Stimulated activated CD8-positive, alpha-beta memory T cell treated with anti-CD3 and anti-CD28 coated beads, Interleukin-2, amount 100 ng/mL, for 1 hour (primary cell): ENCODE measurements around the gene SRP9.
"Not testable (repeated sequence)": the region's sequence is repeated elsewhere in the genome, so short reads cannot be mapped to it uniquely, and the experiment has no call there.

ENCODE experiments used
- DNase-seq, 2 donors: peaks; one replicate each; pipeline ENCODE4 v3.0.0-alpha.2; 2020; ENCODE audit warnings: low read depth in 2 of 2

SRP9 gene

DNA sequence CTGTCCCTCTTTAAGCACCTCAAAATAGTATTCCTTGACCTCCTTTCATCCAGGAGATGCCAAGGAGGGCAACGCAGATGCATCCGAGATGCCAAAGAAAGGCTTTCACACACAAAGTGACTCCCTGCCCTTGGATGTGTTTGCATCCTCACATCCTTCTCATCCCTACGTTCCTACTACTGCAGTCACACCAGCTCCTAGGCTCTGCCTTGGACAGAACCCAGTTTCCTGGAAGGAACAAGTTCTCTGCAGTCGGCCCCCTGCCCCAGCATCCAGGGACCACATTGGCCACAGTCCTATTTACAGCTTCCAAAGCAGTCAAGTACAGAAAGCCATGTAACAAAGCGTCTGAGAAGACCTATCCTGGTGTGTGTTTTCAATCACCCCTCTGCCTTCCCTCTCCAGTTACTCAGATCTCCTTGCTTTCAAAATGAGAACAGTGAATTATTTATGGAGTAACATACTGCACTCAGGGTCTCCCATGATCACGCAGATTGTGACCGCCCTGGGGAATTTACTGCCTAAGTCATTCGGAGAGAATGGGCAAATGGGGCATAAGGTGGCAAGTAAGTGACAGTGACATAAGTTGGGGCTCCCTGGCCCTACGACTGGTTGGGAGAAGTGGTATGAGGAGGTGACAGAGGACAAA, 21.8 kb upstream of the SRP9 start:
- DNase-seq, result no peak

DNA sequence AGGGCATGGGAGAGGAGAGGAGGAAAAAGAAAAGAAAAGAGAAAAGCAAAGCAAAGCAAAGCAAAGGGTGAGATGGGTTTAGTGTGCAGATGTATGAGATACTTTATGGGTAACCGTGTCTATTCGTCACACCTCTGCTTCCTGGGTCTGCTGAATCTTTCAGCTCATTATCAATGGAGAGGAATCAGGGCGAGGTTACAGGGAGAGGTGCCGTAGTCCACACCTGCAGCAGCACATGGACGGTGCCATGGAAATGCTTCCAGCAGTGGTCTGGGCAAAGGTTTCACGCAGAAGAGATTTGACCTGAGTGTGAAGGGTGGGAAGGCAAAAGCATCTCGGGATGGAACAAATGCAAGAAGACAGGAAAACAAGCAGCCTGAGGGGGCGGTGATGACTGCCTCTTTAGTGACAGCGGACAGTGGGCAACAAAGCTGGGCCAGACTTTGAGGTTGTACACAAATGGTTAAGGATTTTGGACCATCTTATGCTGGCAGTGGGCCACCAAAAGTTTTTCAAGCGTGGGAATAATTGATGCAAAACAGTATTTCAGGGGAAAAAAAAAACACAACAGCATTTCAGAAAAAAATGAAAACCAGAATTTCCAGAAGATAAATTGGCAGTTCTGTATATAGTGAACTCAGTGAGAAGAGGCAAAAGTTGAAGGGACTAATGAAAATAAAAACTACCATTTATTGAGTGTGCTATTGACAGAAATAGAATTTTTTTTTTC, 19.5 kb upstream of the SRP9 start:
- no peak for DNase-seq

DNA sequence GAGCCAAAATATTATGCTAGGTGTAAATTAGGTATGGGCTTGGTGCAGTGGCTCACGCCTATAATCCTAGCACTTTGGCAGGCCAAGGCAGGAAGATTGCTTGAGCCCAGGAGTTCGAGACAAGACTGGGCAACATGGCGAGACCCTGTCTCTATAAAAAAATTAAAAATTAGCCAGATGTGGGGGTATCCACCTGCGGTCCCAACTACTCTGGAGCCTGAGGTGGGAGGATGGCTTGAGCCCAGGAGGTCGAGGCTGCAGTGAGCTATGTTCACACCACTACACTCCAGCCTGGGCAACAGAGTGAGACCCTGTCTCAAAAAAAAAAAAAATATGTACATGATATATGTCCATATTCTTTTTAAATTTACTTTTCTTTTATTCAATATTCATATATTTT, 17.7 kb upstream of the SRP9 start:
- not testable (repeated sequence) for DNase-seq

DNA sequence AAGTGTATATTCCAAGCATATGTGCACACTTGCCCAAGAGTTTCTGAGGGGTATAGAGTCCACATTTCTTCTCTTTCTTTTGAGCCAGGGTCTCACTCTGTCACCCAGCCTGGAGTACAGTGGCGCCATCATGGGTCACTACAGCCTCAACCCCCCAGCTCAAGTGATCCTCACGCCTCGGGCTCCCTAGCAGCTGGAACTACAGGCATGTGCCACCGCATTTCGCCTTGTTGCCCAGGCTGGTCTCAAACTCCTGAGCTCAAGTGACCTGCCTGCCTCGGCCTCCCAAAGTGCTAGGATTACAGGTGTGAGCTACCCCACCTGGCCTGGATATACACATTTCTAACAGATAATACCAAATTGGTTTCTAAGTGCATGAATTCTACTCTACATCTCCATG, 17.1 kb upstream of the SRP9 start:
- no peak for DNase-seq

DNA sequence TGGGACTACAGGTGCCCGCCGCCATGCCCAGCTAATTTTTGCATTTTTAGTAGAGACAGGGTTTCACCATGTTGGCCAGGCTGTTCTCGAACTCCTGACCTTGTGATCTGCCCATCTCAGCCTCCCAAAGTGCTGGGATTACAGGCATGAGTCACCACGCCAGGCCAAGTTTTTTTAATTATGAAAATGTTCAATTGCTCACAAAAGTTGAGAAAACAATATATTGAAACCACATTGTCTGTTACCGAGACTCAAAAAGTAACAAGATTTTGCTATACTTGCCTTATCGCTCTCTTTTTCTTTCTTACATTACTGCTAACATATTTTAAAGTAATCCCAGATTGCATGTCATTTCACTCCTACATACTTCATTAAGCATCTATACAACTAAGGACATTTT, 16.2 kb upstream of the SRP9 start:
- DNase-seq, result not testable (repeated sequence)

DNA sequence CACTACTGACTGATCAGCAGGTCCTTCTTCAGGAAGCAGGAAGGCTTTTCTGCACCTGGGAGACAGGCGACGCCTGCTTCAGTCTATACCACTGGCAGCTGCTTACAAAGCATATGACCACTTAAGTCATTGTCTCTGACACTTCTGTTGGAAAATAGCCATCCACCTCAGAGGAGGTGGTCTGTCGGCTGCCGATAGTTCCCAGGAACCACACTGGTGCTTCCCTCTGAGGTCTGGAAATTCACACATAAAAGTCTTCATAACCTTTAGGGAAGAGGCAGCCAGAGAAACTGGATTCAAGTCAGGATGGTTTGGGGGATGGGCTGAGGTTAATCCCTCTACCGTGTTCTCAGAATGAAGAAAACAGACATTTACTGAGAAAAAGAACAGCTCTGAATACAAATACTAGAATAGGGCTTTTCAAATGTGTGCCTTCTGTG, 15.6 kb upstream of the SRP9 start:
- DNase-seq, result no peak

DNA sequence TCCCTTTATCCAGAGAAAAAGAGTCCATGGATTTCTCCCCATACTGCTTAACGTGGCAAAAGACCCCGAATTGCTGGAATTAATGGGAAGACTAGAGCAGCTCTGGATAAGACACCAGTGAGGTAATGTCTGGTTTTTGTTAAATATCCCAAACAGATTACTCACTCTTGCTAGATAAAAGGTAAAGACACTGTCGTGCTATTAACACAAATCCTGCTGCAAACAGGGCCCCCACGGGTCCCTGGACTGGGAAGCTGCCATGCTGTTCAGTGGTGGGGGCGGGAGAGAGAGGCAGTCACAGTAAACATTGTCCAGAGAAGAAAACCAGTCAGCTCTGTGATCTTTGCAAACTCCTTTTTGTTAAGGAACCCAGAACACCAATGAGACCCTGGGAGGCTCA, 15.2 kb upstream of the SRP9 start:
- no peak for DNase-seq

DNA sequence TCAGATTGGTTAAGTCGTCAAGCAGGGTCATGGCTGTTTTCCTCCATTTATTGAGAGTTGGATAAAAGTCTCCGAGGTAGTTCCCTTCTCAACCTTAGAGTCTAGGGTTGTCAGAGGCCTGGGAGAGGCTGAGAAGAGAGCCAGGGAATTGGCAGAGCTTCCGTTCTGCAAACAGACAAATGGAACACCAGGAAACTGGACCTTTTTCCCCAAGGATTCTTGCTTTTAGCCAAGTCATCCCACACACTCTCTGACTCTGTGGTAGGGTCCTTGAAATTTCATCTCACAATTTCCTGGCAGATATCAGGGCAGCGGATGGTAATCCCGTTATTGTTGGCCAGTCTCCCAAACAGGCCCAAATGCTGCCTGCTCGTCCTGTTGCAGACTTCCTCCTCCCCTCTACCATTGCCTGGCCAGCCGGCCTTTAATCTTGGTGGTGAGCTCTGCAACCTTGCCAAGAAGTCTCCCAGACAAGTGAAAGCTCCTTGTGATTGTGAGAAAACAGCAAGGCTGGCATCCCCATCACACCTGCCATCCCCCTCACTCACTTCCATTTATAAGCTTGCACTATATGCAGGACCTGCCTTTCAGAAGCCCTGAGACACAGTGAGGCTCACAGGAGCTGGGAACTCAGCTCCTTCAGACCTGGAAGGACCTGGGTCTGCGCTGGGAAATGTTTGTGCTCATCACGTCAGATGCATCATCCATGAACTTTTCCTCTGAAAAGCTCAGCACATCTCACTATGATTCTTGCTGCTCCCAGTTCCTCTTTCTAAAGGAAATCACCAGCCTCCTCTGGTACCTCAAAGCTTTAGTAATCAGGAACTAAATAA, 13.7 kb upstream of the SRP9 start:
- no peak for DNase-seq

DNA sequence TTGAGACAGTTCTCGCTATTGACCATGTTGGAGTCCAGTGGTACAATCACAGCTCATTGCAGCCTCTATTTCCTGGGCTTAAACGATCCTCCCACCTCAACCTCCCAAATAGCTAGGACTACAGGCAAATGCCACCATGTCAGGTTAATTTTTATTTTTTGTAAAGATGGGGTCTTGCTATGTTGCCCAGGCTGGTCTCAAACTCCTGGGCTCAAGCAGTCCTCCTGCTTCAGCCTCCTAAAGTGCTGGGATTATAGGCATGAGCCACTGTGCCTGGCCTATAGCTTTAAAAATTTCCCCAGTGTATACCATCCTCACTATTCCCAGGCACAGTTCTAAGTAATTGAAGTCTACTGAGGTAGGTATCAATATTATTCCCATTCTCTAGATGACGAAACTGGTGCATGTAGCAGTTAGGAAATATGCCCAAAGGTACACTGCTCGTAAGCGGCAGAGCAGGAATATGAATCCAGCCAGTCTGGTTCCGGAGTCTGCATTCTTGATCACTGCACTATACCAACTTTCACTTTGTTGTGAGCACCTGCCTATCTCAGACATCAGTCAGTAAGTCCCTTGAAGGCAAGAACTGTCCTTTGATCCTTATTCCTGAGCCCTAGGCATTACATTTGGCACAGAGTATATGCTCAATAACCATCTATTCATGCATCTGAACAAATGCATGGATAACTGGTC, 11.5 kb upstream of the SRP9 start:
- no peak for DNase-seq

DNA sequence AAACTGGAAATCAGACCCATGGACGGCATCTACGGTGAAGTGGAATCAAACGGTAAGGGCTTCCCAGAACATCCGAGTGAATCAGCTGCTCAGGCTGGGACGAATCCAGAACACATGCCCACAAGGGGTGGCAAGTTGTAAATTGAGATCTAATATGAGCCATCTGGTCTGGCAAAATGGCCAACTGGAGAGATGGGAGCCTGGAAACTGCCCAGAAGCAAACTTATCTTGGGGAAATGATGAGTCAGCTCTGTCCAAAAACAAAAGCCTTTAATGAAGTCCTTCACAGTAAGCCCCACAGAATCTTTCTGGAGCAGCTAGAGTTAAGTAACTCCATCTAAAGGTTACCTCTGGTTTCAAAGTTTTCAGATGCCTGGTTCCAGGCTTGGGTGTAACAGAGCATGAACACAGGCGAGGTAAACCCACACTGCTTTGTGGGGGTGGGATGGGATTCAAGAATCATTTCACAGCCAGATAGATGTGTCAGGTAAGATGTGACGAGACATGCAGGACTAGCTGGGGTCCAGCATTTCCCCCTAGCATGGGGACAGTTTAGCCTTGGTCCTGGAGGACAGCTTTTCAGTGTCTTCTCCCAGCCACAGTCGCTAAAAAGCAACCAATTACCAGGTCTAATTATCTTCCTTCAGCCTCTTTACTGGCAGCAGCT, 10.5 kb upstream of the SRP9 start:
- DNase-seq, result no peak

DNA sequence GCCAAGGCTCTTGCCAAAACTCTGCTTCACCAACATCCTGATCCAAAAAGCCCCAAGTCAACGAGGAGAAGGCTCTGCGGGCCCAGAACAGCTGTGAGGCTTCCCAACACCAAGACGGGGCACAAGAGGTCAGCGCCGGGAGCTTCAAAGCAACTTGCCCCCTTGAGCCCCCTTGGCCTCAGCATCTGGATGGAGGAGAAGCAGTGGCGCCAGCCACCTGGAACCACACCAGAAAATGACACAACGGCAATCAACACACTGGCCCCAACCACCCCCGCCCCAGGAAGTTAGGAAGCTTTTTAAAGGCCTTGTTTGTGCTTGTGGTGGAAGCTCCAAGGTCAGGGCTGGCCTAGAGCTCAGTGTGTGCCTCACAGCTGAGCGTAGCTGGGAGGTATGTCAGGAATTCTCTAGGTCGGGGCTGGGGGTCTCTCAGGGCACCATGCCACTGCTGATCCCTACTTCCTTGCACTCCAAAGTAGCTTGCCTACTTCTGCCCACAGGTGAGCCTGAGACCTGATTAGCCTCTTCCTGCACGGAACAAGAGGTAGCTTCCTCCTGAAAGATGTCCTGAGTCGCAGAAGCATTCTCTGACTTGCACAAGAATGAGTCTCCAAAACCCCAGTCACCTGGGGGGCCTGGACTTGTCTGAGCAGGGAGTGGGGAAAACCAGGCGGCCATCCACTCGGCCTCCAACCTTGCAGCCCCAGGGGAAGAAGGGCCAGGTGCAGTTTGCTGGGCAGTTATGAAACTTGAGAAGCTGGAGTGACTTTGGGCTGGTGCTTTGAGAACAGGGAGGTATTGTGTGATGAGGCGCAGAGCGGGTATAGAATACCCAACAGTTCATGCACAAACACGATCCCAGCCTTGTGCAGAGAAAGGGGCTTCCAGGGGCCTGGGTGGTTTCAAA, 9.7 kb upstream of the SRP9 start:
- no peak for DNase-seq

DNA sequence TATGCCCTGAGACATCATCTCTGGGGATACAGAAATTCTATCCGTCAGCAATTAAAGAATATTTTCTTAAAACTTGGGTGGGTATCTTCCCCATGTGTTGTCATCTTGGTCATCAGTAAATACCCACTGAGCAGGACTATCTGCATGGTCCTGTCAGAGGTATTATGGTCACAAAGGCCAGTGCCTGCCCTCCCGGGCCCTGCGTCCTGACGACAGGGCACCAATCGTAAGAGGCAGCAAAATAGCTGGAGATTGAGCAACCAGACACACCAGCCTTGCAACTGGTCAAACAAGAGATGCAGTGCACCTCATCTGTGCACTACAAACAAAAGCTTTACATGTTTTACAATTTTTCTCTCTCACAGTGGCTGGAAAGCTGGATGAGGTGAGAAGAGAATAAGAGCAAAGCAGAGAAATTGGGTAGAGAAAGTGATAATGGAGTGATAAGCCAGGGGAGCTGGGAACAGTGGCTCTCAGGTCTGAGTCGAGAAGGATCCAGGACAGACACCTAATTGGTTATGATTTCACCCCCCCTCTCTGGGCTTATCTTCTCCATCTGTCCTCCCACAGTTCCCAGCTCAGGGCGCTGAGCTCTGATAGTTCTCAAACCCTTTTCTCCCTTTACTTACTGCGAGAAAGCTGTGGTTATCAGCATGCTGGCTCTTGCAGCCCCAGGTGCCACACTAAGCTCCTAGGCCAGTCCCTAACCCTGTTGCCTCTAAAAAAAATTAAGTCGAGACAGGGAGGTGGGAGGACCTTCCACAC, 8.8 kb upstream of the SRP9 start:
- no peak for DNase-seq

DNA sequence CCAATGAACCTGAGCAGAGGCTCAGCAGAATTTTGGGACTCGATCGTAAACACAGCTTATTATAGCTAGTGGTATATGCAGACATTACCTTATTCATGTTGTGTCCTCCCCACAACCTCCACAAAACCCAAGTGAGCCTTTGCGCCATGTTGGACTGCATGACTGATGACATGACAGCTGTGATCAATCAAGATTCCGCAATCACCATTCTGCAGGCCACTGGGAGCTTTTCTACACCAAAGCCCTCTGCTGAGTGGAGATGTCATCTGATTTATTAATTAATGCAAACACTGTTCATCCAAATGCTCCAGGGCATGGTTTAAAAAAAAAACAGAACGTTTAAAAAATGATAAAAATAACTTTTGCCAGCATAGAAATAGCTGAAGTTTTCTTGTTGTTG, 7.9 kb upstream of the SRP9 start:
- DNase-seq, result no peak

DNA sequence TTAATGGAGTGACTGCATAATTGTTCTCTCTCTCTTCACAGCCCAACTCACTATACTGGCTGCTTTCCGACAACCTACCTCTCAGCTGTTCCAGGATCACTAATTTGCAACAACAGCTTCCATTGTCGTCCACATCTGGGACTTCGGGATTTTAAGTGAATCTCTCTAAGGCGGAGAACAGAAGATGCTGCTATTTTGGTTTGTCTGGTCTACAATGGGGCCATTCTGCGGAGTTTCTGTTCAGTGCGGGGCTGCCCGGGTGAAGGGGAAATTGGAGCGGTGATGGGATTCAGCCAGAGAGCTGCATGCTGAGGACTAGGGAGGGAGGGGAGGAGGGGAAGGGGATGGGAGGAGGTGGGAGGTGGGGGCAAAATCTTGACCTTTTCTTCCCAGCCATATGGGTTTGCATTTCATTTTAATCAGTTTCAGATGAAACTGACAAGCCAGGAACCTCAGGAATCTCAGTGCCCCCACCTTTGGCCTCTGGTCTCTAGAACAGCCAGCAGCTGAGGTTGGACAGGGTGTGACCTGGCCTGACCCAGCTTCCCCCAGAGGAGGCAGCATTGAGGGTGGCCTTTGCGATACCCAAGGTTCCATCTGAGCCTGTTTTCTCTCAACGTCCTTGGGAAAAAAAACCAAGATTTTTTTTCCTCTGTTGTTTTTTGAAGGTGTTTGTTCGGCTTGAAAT, 6.9 kb upstream of the SRP9 start:
- no peak for DNase-seq

DNA sequence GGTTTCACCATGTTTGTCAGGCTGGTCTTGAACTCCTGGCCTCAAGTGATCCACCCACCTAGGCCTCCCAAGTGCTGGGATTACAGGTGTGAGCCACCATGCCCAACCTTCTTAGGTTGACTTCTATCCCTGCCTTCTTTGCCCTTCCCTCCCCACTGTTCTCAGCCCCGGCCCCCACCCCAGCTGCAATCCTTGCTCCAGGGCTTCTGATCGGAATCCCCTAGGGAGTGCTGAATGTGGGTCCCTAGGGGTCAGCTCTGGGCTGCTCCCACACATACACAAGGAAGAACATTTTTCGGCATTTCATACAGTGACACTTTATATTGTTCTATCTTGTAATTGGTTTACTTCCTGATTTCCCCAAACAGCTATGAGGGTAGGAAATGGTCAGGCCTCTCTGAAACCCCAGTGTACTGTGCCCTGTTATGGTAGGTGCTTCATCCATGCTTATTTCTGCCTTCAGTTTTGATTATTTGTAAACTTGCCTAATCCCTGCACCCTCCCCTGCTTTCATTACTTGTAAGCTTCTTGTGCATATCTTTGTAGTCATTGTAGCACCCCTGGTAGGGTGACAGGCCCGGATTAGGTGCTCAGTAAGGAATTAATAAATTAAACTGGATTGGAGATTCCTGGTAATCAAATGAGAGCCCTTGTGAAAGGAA, 5.8 kb upstream of the SRP9 start:
- no peak for DNase-seq

DNA sequence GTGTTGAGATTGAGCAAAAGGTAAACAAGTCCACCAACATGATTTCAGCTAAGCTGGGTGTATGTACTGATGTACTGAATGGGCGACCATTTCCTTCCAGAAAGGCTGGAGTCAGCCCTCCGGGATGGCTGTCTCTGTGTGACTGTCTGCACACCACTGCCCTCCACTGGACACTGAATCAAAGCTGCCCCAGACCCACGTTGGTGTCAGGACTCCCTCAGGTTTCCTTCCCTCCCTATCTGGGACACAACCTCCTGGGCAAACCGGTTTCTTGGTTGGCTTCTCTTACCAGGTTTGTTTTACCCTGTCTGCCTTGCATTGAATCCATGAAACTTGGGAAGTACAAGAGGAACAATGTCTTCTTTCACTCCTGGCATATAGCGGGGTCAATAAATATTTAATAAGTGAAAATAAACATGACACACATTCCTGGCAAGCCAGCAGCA, 5.3 kb upstream of the SRP9 start:
- no peak for DNase-seq

DNA sequence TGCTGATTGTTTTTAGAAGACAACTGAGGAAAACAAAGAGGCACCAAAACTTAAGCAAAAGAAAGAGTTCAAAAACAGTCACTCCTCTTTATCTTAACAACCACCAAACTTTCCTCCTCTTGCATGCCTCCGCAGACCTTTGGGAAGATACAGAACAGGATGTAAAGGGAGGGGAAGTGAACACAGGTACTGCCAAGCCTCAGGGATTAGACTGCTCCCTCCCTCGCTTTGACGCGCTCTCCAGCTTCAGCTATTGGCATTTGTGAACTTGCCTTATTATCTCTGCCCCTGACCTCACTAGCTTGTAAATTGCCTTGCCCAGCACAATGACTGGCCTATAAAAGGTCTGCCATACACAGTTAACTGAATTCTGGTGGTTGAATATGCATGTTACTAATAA, 4.8 kb upstream of the SRP9 start:
- DNase-seq, result no peak

DNA sequence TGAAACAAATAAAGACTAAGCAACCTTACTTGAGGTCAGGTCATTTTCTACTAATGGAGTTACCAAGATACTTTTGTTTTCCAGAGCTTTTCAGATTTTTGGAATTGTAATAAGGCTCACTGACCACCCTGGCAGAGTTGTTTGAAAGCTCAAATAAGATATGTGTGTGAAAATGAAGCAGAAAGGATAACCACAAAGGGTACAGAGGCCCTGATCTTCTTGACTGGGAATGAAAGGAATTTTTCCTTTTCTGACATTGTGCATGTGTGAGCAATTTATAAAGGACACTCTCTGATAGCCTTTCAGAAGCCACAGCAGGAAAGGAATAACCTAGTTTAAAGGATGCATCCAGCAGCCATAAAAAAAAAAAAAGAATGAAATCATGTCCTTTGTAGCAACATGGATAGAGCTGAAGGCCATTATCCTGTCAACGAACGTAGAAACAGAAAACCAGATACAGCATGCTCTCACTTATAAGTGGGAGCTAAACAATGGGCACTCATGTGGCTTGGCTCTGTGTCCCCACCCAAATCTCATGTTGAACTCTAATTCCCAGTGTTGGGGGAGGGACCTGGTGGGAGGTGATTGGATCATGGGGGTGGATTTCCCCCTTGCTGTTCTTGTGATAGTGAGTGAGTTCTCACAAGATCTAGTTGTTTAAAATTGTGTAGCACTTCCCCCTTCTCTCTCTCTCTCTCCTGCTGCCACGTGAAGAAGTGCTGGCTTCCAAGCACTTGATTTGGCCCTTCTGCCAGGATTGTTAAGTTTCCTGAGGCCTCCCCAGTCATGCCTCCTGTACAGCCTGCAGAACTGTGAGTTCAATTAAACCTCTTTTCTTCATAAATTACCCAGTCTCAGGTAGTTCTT, 3.1 kb upstream of the SRP9 start:
- no peak for DNase-seq
